NAMALWA (cell line): ENCODE measurements around the gene S100A3.
"Not testable (repeated sequence)": the region's sequence is repeated elsewhere in the genome, so short reads cannot be mapped to it uniquely, and the experiment has no call there.

Experiments
- DNase-seq: peaks from one replicate; pipeline ENCODE4 v3.0.0-alpha.2; 2015; ENCODE audit warnings: low spot score

S100A3 gene

DNA sequence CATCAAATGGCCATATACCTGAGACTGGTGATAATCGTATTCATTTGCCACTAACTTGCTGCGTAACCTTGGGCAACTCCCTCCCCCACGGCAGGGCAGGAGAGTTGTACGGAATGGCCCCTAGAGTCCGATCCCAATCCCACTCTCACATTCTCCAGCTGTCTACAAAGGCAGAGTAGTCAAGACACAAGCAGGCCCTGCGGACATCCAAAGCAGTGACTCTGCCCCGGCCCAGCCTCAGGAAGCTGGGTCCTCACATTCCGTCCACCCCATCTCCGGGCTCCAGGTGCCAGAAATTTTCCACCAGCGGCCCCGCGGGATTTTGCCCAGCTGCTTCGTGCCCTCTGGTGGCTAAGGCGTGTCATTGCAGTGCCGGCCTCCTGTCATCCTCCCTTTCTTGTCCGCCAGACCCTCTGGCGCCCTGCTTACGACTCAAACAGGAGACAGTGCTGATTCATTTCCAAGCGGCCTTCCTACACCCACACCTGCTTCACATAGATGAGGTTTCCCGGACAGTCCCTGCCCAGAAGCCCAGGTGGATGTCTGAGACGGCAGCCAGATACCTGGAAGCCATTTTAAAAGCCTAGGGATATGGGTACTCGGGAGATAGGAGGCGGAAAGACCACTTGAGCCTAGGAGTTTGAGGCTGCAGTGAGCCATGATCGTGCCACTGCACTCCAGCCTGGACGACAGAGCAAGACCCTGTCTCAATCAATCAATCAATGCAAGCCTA lies 19.5 kb upstream of the S100A3 start:
- peak; percentile 91 for DNase-seq

DNA sequence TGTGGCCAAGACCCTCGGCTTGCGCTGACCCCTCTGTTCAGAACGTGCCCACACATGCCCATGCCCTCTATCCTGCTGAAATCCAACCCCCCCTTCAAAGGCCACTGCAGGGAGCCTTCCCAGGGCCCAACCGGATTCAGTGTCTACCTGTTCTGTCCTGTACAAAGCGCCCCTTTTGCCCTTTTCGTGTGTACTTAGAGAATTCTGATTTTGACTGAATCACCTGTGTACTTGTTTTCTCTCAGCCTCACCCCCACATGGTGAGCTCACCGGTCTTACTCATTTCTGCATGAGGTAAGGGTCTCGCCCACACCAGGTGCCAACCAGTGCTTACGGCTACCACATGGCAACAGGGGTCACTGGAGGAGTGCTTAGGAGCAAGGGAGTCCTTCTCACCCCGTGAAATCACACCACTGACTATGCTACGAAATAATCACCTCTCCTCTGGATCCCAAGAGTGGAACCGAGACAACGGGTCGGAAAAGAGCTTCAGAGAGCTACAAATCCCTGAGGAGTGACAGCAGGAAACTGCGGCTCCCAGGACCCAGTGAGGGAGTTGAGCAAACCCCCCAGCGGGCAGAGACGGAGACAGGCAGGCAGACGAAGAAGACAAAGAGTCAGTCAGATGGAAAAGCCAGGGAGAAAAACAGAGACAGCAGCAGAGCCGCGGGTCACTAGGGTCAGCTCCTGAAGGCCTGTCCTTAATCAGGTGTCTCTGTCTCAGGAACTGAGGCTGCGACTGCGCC lies 18.7 kb upstream of the S100A3 start:
- peak; percentile 35 for DNase-seq

DNA sequence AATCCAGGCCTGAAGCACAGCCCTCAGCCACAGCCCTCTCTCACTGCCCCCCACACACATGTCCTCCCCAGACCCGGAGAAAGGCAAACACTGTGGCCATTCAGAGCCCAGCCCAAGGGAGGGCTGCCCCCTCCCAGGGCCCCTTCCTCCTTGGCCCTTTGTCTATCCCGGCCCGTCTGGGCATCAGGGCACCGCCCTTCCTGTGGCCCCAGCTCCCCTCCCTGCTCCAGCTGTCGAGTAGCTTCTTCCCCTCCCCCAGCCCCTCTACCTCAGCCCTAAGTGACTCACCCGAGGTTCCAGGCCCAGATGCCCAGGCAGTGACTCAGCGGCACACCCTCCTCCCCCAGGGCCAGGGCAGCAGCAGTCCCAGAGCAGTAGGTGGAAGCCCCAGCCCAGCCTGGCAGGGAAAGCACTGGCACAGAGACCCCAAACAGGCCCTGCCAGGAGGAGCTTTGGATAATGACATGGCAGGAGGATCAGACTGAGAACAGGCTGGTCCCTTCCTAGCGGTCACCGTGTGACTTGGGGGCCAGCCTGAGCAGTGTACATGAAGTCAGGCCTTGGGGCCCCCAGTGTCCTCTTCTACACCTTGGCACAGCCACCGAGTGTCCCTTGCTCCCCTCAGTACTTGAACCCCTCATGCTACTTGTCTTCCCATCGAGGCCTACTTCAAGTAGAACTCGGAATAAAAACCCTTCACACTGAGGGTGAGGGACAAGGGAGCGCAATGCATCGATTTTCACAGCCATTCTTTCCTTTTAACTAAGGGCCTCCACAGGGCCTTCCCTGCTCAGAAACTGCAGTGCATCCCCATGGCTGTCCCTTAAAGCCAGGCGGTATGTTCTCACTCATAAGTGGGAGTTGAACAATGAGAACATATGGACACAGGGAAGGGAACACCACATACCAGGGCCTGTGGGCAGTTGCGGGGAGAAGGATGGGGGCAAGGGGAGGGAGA lies 17.6 kb upstream of the S100A3 start:
- peak; percentile 42 for DNase-seq

DNA sequence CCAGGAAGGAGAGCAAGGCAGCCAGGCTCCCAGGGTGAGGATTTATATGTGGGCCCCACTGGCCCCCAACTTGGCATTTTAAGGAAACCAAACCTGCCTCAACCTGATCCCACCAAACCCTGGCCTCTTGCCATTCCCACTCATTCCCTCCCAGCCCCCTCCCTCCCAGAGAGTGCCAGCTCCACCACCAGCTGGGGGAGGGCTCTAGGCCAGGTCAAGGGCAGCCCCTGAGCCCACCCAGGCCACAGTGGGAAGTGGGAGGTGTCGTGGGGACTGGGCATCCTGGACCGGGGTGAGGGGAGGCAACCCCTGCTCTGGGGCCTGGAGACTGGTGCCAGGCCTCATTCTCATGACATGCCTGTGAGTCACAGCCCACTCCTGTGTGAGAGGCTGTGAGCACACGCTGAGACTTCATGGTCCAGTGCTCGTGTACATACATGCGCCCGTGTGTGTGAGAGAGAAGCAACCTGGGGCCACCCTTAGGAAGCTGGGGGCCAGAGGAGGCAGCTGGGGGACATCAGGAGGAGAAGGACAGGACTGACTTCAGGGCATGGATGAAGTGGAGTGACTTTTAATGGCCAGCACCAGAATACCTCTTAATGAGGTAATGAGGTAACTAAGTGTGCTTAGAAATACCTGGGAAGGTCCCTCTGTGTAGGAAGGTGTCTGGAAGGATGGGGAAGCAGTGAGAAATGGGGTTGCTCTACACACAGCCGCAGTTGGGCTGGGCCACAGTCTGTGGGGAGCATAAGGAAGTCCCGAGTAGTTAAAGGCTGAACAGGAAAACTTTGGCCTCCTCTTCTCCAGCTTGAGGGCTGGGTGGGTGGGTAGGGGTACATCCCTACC lies 16.7 kb upstream of the S100A3 start, which contains the start of gene S100A2:
Gene S100A2 (minus strand): TSS at position 316 of the 846 bp plus-strand sequence. CDS start 1,967 bp downstream, outside the sequence.
- peak; percentile 61 for DNase-seq

- DNase-seq: no peak
Measured at GRCh38 chr1:153563991-153564390, 14.9 kb upstream of the S100A3 start.

DNA sequence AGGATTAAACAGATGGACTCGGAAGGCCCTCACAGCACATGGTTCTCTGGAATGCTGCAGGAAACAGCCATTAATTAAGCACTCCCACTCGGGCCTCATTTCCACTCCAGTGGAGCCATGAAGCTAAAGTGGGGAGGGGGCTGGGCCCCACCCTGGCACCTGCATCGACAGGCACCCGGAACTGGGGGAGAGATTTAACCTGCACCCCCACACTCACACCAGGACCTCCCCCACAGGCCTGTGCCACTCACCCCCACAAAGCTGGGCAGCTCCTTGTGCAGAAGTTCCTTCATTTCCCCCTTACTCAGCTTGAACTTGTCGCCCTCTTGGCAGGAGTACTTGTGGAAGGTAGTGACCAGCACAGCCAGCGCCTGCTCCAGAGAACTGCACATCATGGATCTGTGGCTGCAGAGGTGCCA lies 14.4 kb upstream of the S100A3 start:
- no peak for DNase-seq

- DNase-seq: not testable (repeated sequence)
Measured at GRCh38 chr1:153562021-153562420, 13.0 kb upstream of the S100A3 start.

- no peak for DNase-seq
Measured at GRCh38 chr1:153561466-153561985, 12.5 kb upstream of the S100A3 start.

DNA sequence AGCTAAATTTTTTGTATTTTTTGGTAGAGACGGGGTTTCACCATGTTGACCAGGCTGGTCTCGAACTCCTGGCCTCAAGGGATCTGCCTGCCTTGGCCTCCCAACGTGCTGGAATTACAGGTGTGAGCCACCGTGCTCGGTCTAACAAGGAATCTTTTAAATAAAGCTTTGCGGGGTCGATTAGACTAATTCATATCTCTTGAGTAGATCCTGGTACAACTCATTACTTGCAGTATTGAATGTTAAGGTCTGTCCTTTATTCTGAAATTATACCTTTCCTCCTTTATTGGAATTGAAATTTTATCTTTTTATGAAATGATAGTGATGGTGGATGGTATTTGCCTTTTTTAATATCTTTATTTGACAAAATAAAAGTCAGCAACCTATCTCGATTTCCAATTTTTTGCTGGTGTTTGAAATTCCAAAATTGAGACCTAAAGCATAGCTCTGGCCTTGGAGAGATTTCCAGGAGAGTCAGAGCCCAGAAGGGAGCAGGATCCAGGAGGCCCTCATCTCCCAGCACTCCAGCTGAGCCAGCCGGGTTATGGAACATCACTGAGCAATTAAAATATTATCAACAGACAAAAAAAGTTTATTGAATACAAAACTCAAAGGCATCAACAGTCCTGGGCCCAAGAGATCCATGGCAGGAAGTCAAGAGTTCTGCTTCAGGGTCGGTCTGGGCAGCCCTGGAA lies 11.9 kb upstream of the S100A3 start:
- no peak for DNase-seq

DNA sequence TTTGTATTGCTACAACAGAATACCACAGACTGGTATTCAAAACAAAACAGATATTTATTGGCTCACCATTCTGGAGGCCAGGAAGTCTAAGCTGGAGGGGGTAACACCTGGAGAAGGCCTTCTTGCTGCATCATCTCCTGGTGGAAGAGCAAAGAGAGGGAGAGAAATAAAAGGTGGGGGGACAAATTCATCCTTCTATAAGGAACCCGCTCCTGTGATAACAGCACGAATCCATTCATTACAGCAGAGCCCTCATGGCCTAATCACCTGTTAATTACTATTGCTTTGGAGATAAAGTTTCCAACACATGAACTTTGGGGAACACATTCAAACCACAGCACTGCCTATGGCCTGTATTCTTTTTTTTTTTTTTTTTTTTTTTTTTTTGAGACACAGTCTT lies 11.2 kb upstream of the S100A3 start:
- DNase-seq: no peak

DNA sequence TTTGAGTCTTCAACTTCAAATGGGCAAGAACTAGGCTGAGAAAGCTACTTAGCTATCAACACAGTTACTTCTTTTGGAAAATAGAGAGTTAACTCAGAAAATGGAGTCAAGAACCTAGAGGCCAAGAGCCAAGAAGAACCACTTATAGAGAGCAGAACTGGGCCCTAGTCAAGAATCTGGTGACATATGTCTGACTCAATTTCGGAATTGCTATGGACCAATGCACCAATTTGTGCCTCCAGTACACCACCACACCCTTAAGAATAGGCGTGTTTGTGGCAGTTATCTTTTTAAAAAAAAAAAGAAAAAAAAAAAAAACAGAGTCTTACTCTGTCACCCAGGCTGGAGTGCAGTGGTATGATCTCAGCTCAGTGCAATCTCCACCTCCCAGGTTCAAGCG lies 8.8 kb upstream of the S100A3 start:
- DNase-seq: no peak

DNA sequence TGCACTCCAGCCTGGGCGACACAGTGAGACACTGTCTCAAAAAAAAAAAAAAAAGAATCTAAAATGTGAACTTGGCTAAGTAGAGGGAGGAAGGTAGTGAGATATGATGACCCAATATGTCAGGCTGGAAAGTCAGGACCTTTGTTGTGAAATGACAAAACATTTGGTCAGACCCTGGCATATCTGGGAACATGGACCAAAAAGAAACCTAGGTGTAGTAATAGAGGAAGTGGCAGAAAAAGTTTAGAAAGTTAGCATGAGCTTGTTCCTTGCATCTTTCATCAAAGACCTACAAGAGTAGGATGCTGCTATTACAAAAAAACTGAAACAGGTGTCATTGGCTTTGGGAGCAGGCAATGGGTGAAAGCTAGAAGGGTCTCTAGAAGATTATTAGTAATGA lies 7.3 kb upstream of the S100A3 start:
- no peak for DNase-seq

DNA sequence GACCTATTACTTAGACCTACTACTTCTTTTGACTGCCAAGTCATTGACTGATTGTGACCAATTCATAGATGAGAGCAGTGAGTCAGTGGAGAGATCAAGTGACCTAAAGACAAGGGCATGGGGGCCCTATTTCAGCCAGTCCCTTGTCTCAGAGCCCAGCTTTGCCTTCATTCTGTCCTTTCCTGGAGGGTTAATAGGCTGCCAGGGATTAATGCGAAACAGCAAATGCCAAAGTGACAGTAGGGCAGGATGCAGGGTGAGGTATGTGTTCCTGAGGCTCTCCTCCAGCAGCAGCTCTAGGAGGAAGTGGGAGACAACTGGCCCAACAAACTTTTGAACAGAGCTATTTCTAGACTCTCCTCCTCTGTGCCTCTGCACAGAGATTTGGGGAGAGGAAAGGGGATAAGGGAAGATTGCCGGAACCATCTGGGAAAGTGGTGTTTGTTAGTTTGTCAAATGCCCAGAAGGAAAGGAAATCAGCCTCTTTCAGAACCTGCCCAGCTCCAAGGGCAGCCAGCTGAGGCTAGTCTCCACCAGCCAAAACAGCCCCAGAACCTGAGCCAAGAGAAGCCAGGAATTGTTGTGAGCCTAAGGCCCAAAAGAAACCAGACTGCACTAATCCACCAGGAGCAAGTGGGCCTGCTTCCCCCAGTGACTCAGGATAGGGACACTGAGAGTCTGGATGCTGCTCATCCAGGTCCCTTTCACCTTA lies 4.9 kb upstream of the S100A3 start:
- no peak for DNase-seq

GRCh38 chr1:153553096-153553495 lies 4.0 kb upstream of the S100A3 start:
- DNase-seq: no peak

GRCh38 chr1:153552335-153552734 lies 3.3 kb upstream of the S100A3 start:
- no peak for DNase-seq

GRCh38 chr1:153550827-153551500 lies 1.9 kb upstream of the S100A3 start:
- no peak for DNase-seq

- DNase-seq: no peak
Measured at GRCh38 chr1:153550398-153550758, 1.3 kb upstream of the S100A3 start.

DNA sequence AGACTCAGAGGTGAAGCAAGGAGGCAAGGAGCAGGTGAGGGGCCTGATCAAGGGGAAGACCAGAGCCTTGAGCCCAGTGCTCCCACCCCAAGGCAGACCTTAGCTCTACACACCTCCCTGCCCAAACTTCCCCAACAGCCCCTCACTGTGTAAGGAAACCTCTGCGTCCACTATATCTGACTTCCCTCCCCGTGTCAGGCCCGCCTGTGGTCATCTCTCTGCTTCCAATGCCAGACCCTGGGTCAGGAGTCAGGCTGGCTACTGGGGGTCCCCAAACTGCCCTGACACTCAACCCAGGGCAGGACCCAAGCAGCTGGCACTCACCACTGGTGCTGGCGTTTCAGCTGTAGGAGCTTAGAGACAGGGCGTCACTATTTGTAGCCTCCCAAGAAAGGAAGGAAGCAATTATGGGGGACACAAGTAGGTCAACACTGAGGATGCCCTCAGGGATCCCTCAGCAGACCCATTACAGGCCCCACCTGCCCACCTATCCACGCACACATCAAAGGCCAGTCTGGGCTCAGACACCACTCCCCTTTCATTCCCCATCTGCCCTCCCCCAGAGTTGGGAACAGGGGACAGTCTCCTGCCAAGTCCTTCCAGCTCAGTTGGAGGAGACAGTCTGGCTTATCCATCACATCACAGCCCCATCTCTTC lies 811 bp upstream of the S100A3 start:
- no peak for DNase-seq
